HL-60/S4 (cell line): ENCODE measurements around the gene STRA8.

Experiments used
- in situ Hi-C: fragments of 300-500 bp; cut with MboI; formaldehyde crosslinking; loops from 2 replicates; pipeline ENCODE4 v1.14.3; 2022; ENCODE audit warnings: low sequenced_read_pairs

STRA8 gene

DNA sequence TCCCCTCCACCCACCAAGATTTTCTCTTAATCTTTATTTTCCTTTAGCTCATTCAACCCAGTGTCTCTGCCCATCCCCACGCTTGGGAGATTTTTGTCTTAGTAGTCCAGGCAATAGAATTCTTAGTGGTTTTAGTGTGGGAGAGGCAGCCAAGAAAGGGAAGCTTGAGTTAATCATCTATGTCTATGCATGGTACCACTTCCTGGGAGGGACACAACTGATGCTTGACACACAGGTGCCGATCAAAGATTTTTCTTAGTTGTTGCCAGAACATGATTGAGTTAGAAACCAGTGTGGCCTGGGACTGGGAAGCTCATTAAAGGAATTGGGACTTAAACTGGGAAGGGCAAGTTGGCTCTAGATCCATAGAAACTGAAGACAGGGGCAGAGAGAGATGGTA lies 3.1 kb downstream of the STRA8 start:
- in situ Hi-C loops: no loop called here

GRCh38 chr7:135238112-135238744 lies 4.6 kb downstream of the STRA8 start:
- in situ Hi-C loops: no loop called here

DNA sequence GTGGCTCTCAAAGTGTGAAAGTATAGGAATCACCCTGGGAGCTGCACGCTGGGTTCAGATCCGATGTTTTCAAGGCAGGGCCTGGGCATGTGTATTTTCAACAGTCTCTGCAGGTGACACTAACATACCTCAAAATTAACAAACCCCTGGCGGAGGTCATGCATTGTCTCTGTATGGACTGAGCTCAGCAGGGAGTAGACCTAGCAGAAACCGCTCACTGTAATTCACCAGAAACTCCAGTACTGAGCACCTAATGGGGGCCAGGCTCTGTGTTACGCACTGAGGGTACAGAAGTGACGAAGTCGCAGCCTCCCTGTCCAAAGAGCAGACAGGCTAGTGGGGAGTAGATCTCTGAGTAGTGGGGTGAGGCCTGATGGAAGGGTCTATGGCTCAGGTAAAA lies 5.6 kb downstream of the STRA8 start:
- in situ Hi-C loops: no loop called here

- in situ Hi-C loops: no loop called here
These were observed 6.8 kb downstream of the STRA8 start for GRCh38 chr7:135240441-135240840.

DNA sequence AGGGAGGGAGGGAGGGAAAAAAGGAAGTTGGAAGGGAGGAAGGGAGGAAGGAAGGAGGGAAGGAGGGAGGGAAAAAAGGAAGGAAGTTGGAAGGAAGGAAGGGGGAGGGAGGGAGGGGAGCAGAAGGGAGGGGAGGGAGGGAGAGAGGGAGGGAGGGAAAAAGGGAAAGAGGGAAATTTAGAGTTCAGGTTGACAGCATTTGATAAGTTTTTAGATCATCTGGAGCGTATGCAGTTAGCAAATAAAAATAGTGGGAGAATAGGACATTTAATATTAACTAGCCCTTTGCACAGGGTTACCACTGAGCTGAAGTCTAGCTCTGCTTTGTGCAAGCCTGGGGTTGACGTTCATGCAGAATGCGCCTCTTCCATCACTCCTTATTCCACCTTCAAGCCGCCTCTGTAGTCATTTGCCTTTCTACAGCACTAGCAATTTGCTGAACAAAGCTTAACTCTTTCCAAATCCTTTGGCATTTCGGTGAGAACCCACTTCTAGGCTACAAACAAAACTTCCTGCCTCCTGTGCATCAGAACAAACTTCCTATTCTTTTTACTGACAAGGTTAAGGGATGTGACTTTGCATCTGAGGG lies 8.6 kb downstream of the STRA8 start:
- in situ Hi-C loops: no loop called here

GRCh38 chr7:135245226-135246190 lies 11.9 kb downstream of the STRA8 start:
- in situ Hi-C loops: no loop called here

- in situ Hi-C loops: no loop called here
These were observed 12.7 kb downstream of the STRA8 start for GRCh38 chr7:135246191-135246825.

DNA sequence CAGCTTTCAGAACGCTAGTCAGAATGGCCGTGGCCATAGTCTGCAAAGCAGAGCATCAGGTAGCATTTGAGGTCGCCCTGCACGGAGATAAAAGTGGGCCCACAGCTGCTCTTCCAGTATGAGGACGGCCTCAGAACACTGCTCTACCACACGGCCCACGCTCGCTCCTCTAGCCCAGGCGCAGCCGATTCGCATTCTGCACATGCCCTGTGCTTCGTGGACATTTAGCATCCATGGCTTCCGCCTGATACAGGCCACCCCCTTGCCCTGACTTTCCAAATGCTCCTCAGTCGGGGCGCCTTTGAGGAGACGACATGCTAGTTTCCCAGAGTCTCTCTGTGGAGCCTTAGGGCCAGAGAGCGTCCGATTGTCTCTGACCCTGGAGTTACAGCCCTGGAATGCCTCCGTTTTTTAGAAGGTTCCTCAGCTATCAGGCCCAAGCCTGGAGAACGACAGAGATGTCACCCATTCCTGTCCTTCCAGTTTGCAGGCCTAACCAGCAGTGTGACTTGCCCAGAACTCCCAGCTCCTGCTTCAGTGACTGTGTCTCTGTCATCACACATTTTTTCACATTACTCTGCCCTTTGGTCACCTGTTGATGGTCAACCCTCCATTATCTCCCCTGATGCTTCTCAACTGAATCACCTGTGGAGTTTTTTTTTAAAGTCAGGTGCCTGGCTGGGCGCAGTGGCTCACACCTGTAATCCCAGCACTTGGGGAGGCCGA lies 14.3 kb downstream of the STRA8 start:
- in situ Hi-C loops: no loop called here

DNA sequence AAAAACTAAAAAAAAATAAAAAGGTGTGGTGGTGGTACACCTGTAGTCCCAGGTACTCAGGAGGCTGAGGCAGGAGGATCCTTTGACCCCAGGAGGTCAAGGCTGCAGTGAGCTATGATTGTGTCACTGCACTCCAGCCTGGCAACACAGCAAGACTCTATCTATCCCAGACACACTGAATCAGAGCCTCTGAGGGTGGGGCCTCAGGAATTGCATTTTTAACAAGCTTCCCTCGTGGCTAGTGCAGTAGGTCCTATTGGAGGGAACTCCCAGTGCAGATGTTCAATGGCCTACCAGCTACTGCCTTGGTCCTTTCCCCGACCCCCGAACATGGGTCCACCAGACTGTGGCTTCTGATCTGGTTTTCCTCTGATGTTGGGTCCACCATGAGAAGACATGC lies 14.9 kb downstream of the STRA8 start:
- in situ Hi-C loops: no loop called here

DNA sequence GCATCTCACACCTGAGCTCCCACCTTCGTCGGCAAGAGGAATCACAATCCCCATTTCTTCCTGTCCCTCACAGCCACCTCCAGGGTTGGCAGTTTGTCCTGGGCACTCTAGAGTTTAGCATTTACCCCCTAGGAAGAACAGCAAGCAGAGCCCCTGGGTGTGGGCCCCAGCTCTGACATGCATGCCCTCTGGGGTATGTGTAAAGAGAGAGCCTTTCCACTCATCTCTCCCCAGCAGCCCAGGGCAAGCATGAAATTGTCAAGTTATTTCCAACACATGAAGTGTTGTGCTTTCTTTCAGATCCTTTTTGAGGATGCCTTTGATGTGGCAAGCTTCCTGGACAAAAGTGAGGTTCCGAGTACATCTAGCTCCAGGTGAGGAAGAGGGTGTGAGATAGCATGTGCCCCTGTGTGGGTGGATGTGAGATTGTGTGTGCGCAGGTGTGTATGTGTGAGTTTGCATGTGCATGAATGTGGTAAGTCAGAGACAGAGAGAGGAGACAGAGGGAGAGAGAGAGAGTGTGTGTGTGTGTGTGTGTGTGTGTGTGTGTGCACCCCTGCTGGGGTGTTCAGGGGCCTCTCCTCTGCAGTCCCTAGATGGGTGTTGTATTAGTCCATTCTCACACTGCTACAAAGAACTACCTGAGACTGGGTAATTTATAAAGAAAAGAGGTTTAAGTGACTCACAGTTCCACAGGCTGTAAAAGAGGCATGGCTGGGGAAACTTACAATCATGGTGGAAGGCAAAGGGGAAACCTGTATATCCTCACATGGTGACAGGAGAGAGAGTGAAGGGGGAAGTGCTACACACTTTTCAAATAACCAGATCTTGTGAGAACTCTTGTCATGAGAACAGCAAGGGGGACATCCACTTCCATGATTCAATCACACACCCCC lies 18.1 kb downstream of the STRA8 start:
- in situ Hi-C loops: no loop called here

DNA sequence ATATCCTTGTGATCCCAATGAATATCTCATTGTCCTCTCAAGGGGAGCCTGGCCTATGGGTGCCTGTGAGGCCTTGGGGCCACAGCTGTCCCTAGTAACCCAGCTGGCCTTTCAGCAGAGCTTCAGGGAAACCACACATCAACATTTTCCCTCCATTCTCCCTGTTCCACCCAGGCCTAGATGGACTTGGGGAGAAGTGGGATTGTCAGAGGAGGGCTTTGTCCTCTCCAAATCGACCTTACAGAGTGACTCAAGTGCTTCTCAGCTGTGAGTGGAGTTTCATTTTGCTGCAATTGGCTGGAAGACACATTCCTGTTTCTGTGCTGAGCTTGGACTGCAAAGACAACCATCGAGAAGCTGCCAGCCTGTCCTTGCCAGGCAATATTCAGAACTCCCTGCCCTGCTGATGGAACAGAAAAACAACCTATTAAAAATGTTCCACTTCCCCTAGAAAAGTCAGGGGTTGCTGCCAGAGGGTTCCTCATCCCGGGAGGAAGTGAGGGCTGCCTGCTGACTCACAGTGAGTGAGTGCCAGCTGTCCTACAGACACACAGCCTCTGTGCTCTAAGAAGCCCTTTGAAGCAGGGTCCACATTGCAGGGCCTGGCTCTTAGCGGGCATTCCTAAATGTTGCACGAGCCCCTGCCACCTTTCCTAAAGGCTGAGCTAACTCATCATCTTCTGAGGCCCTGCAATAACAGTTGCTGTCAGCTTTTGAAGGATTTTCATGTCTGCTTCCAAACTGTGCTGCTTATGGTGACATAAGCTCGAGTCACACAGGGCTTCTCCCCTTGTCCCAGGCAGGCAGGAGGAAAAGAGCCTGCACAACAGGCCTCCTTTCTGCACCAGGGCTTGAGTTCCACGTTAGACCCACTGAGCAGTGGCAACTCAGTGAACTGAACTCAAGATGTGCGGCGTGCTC lies 20.5 kb downstream of the STRA8 start:
- in situ Hi-C loops: no loop called here

DNA sequence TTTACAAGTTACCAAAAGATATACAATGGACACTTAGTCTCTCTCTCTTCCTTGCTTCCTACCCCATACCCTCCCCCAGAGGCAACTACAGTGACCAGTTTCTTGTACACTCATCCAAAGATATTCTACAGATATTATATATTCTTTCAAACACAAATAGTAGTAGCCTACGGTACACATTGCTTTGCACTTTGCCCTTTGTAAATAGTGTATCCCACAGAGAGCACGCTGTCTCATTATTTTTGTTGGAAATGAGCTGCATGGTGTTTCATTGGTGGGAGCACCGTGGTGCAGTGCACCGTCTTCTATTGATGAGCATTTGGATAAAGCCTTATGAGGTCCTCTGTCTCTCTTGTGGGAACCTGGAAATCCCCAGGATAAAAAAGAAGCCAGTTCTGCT lies 24.2 kb downstream of the STRA8 start:
- in situ Hi-C loops: no loop called here

- in situ Hi-C loops: no loop called here
These were observed 24.9 kb downstream of the STRA8 start for GRCh38 chr7:135258585-135258984.

DNA sequence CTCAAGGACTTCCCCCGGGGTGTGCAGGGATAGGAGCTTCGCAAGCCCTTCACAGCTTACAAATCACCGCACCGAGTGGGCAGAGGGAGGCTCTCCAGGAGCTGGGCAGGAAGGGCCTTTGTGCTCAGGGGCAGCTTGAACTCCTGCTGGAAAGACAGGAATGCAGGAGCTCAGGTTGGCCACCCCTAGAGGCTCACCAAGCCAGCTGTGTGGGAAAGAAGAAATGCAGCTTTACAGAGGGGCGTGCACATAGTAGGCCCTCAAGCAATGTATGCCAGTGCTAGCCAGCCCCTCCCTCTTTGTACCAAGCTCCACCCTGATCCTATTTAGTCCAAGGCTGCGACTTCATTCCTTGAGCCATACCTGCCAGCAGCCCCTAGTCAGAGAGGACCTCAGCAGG lies 26.1 kb downstream of the STRA8 start:
- in situ Hi-C loops: no loop called here

GRCh38 chr7:135260470-135260869 lies 26.8 kb downstream of the STRA8 start:
- in situ Hi-C loops: no loop called here

- in situ Hi-C loops: no loop called here
These were observed 27.5 kb downstream of the STRA8 start for GRCh38 chr7:135260930-135261721.

DNA sequence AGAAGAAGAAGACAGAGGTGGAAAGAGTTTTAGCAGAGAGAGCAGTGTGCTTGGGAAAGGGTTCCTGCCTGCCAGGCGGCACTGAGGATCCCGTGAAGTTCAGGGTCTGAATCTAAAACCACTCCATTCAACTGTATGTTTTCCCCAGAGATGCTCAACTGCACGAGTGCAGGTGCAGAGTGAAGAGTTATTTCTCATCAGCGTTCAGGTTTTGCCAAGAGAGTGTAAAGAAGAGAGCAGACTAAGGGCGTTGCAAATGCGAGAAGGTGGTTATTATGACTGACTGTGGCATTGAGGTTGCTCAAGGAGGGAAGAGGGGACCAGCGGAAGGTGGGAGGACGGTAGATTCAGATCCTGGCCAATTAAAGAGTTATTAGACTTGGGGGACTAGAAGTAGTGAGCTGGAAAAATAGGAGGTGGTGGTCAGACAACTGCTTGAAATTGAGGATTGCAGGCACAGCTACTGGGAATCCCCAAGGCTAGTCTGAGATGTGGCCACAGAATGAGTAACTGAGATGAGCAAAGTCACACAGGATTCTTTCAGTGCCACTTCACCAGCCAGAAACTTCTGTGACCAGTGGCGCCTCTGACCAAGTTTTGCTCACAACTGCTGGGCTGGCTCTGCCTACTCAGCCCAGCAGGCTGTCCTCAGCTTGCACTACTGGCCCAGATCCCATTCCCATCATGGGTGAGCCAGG lies 29.1 kb downstream of the STRA8 start:
- in situ Hi-C loops: no loop called here
